LNCAP (cell line): ENCODE data around the gene CLTC.

ENCODE experiments used
- CTCF ChIP-seq: fragments of 450-650 bp; IDR thresholded peaks from 2 replicates; pipeline ENCODE4 v1.5.1; 2017; ENCODE audit warnings: mild to moderate bottlenecking

The CLTC gene

GRCh38 chr17:59699786-59700185, 80.1 kb downstream of the CLTC start:
- TF ChIP-seq CTCF, result no peak

- TF ChIP-seq CTCF, result no peak
Measured at GRCh38 chr17:59702304-59702703, 82.6 kb downstream of the CLTC start.

- no peak for TF ChIP-seq CTCF
Measured at GRCh38 chr17:59707149-59707970, 87.7 kb downstream of the CLTC start, which contains the start of the genes PTRH2 and VMP1. Gene PTRH2, minus strand, starts transcription at chr17:59707430. Its CDS starts 9,452 bp downstream, at chr17:59697978. Gene VMP1, plus strand, starts transcription at chr17:59707654. Its CDS starts 23,793 bp downstream, at chr17:59731447.

GRCh38 chr17:59707971-59708430, 88.3 kb downstream of the CLTC start:
- no peak for TF ChIP-seq CTCF

GRCh38 chr17:59711936-59712335, 92.2 kb downstream of the CLTC start:
- no peak for TF ChIP-seq CTCF

- no peak for TF ChIP-seq CTCF
Measured at GRCh38 chr17:59712862-59713261, 93.2 kb downstream of the CLTC start.

- TF ChIP-seq CTCF, result no peak
Measured at GRCh38 chr17:59714255-59714654, 94.6 kb downstream of the CLTC start.
